Activated naive CD8-positive, alpha-beta T cell treated with anti-CD3 and anti-CD28 coated beads for 36 hours (primary cell): ENCODE results near the gene UFL1. TPM values are rescaled to one million over a fixed set of nuclear protein-coding genes. Genes with fewer than 3 reads are reported as not detected.
"Not testable (repeated sequence)": the region's sequence is repeated elsewhere in the genome, so short reads cannot be mapped to it uniquely, and the experiment has no call there.

Source experiments
- DNase-seq: peaks from one replicate; pipeline ENCODE4 v3.0.0; 2021
- H3K27ac Mint-ChIP-seq: one replicate; pipeline ENCODE4 v1.8.0; 2022; ENCODE audit warnings: mild to moderate bottlenecking, moderate library complexity, mixed read lengths
- H3K27me3 Mint-ChIP-seq: one replicate; pipeline ENCODE4 v1.8.0; 2022; ENCODE audit warnings: mild to moderate bottlenecking, mixed read lengths
- H3K36me3 Mint-ChIP-seq: one replicate; pipeline ENCODE4 v1.8.0; 2021; ENCODE audit warnings: mild to moderate bottlenecking, mixed read lengths
- H3K4me1 Mint-ChIP-seq: one replicate; pipeline ENCODE4 v1.8.0; 2021; ENCODE audit warnings: mixed read lengths
- H3K4me3 Mint-ChIP-seq: one replicate; pipeline ENCODE4 v1.8.0; 2022; ENCODE audit warnings: mild to moderate bottlenecking, moderate library complexity, mixed read lengths
- H3K9me3 Mint-ChIP-seq: one replicate; pipeline ENCODE4 v1.8.0; 2022; ENCODE audit warnings: mixed read lengths
- total RNA-seq, 2 experiments: library from RNA; stranded (reverse); gene quantifications; one replicate each; pipeline ENCODE4 v1.2.3, GENCODE V29; 2021

Gene UFL1
- total RNA-seq, 2 experiments from 2014 or later: 29.4 to 29.9 TPM

- no peak for DNase-seq
- Mint-ChIP-seq H3K9me3 (no peaks in the 10 kb centered on the region), H3K27me3 (no peaks in the 10 kb centered on the region), H3K4me3 (no peak overlapping the region), H3K4me1 (no peaks in the 10 kb centered on the region), H3K36me3 (peaks cover 27% of the 10 kb centered on the region), H3K27ac (no peak overlapping the region)
Observed at GRCh38 chr6:96545882-96546281, 24.3 kb downstream of the UFL1 start.

- peaks cover 22% of the 10 kb centered on the region for H3K36me3 Mint-ChIP-seq
- no peaks in the 10 kb centered on the region for H3K9me3 Mint-ChIP-seq
- H3K27ac Mint-ChIP-seq: no peak overlapping the region
- DNase-seq: no peak
- H3K4me3 Mint-ChIP-seq: no peak overlapping the region
- no peaks in the 10 kb centered on the region for H3K4me1 Mint-ChIP-seq
- H3K27me3 Mint-ChIP-seq: no peaks in the 10 kb centered on the region
Observed at GRCh38 chr6:96547654-96548053, 26.0 kb downstream of the UFL1 start.

GRCh38 chr6:96554558-96554957 lies 33.0 kb downstream of the UFL1 start:
- no peaks in the 10 kb centered on the region for H3K4me1 Mint-ChIP-seq
- peaks cover 29% of the 10 kb centered on the region for H3K36me3 Mint-ChIP-seq
- no peaks in the 10 kb centered on the region for H3K27me3 Mint-ChIP-seq
- no peak for DNase-seq
- no peak overlapping the region for H3K4me3 Mint-ChIP-seq
- no peaks in the 10 kb centered on the region for H3K9me3 Mint-ChIP-seq
- H3K27ac Mint-ChIP-seq: no peak overlapping the region

GRCh38 chr6:96559740-96560139 lies 38.1 kb downstream of the UFL1 start:
- H3K36me3 Mint-ChIP-seq: peaks cover 18% of the 10 kb centered on the region
- not testable (repeated sequence) for H3K4me3 Mint-ChIP-seq, H3K27me3 Mint-ChIP-seq, H3K9me3 Mint-ChIP-seq, DNase-seq, H3K27ac Mint-ChIP-seq, H3K4me1 Mint-ChIP-seq

- Mint-ChIP-seq H3K4me1 (peaks cover 2% of the 10 kb centered on the region), H3K27ac (no peak within 1 kb of the TSS), H3K36me3 (no peaks in the 10 kb centered on the region), H3K9me3 (peaks cover 2% of the 10 kb centered on the region), H3K27me3 (peaks cover 1% of the 10 kb centered on the region), H3K4me3 (no peak within 1 kb of the TSS)
- no peak for DNase-seq
Observed at GRCh38 chr6:96562886-96563285, 41.3 kb downstream of the UFL1 start, which contains the start of gene FHL5. Gene FHL5, plus strand, starts transcription at chr6:96563128. Its CDS starts 40,486 bp downstream, at chr6:96603614.

GRCh38 chr6:96563853-96564252 lies 42.2 kb downstream of the UFL1 start:
- Mint-ChIP-seq H3K27ac (no peak overlapping the region), H3K9me3 (peaks cover 4% of the 10 kb centered on the region), H3K4me3 (no peak overlapping the region), H3K4me1 (peaks cover 2% of the 10 kb centered on the region), H3K36me3 (no peaks in the 10 kb centered on the region), H3K27me3 (peaks cover 6% of the 10 kb centered on the region)
- DNase-seq: no peak

GRCh38 chr6:96570053-96570452 lies 48.4 kb downstream of the UFL1 start:
- Mint-ChIP-seq H3K27me3 (peaks cover 15% of the 10 kb centered on the region), H3K9me3 (peaks cover 22% of the 10 kb centered on the region), H3K4me1 (no peaks in the 10 kb centered on the region), H3K36me3 (peaks cover 3% of the 10 kb centered on the region), H3K4me3 (no peak overlapping the region), H3K27ac (no peak overlapping the region)
- no peak for DNase-seq

- peaks cover 3% of the 10 kb centered on the region for H3K36me3 Mint-ChIP-seq
- peaks cover 15% of the 10 kb centered on the region for H3K27me3 Mint-ChIP-seq
- DNase-seq: no peak
- no peak overlapping the region for H3K4me3 Mint-ChIP-seq
- H3K9me3 Mint-ChIP-seq: peaks cover 20% of the 10 kb centered on the region
- no peak overlapping the region for H3K27ac Mint-ChIP-seq
- H3K4me1 Mint-ChIP-seq: no peaks in the 10 kb centered on the region
Observed at GRCh38 chr6:96571551-96571950, 49.9 kb downstream of the UFL1 start.

- Mint-ChIP-seq H3K4me1 (no peaks in the 10 kb centered on the region), H3K4me3 (no peak overlapping the region), H3K9me3 (peaks cover 9% of the 10 kb centered on the region), H3K27me3 (peaks cover 12% of the 10 kb centered on the region), H3K36me3 (peaks cover 1% of the 10 kb centered on the region), H3K27ac (no peak overlapping the region)
- no peak for DNase-seq
Observed at GRCh38 chr6:96575359-96575758, 53.8 kb downstream of the UFL1 start.

GRCh38 chr6:96576221-96576620 lies 54.6 kb downstream of the UFL1 start:
- DNase-seq: no peak
- no peaks in the 10 kb centered on the region for H3K4me1 Mint-ChIP-seq
- H3K27me3 Mint-ChIP-seq: peaks cover 8% of the 10 kb centered on the region
- no peak overlapping the region for H3K27ac Mint-ChIP-seq
- no peaks in the 10 kb centered on the region for H3K36me3 Mint-ChIP-seq
- H3K9me3 Mint-ChIP-seq: peaks cover 3% of the 10 kb centered on the region
- H3K4me3 Mint-ChIP-seq: no peak overlapping the region

- DNase-seq: no peak
- no peak overlapping the region for H3K4me3 Mint-ChIP-seq
- no peaks in the 10 kb centered on the region for H3K4me1 Mint-ChIP-seq
- no peak overlapping the region for H3K27ac Mint-ChIP-seq
- no peaks in the 10 kb centered on the region for H3K9me3 Mint-ChIP-seq
- H3K27me3 Mint-ChIP-seq: peaks cover 19% of the 10 kb centered on the region
- no peaks in the 10 kb centered on the region for H3K36me3 Mint-ChIP-seq
Observed at GRCh38 chr6:96582021-96582420, 60.4 kb downstream of the UFL1 start.

GRCh38 chr6:96582436-96582835 lies 60.8 kb downstream of the UFL1 start:
- no peak for DNase-seq
- H3K27me3 Mint-ChIP-seq: peaks cover 19% of the 10 kb centered on the region
- no peaks in the 10 kb centered on the region for H3K4me1 Mint-ChIP-seq
- no peaks in the 10 kb centered on the region for H3K36me3 Mint-ChIP-seq
- no peak overlapping the region for H3K27ac Mint-ChIP-seq
- H3K4me3 Mint-ChIP-seq: no peak overlapping the region
- H3K9me3 Mint-ChIP-seq: no peaks in the 10 kb centered on the region

GRCh38 chr6:96604420-96604819 lies 82.8 kb downstream of the UFL1 start:
- H3K9me3 Mint-ChIP-seq: no peaks in the 10 kb centered on the region
- H3K27me3 Mint-ChIP-seq: peaks cover 18% of the 10 kb centered on the region
- DNase-seq: no peak
- H3K27ac Mint-ChIP-seq: no peak overlapping the region
- no peak overlapping the region for H3K4me3 Mint-ChIP-seq
- no peaks in the 10 kb centered on the region for H3K36me3 Mint-ChIP-seq
- no peaks in the 10 kb centered on the region for H3K4me1 Mint-ChIP-seq

Other genes with a start within 250 kb of the UFL1 start
- not detected for gene FHL5, start 41.3 kb downstream of the UFL1 start, total RNA-seq